H7 (cell line): ENCODE results near the gene TACSTD2. TPM values are rescaled to one million over a fixed set of nuclear protein-coding genes. Genes with fewer than 3 reads are reported as not detected.

Experiments used
- DNase-seq: peaks from one replicate; pipeline ENCODE4 v3.0.0; 2012
- H3K27me3 ChIP-seq: 2 replicates; pipeline ENCODE4 v1.6.0; 2011; ENCODE audit warnings: mild to moderate bottlenecking, low read length; ENCODE audit not compliant: control insufficient read depth, insufficient read depth
- H3K36me3 ChIP-seq: replicated peaks from 2 replicates; pipeline ENCODE4 v1.5.1; 2011; ENCODE audit warnings: low read length; ENCODE audit not compliant: control insufficient read depth, insufficient read depth
- H3K4me3 ChIP-seq: 2 replicates; pipeline ENCODE4 v1.5.1; 2011; ENCODE audit warnings: low read depth, mild to moderate bottlenecking, control low read depth, low read length, moderate library complexity; ENCODE audit not compliant: insufficient read depth
- total RNA-seq: library from RNA; depleted of rRNA; stranded (reverse); fragments of >200 nt; shearing (Covaris generic); gene quantifications from 2 replicates; pipeline ENCODE4 v1.2.3, GENCODE V29; 2014

The TACSTD2 gene
- total RNA-seq, 1 experiment from 2014 or later: 0.14 TPM

- H3K4me3 ChIP-seq: no peak overlapping the region
- no peaks in the 10 kb centered on the region for H3K36me3 ChIP-seq
- DNase-seq: no peak
- peaks cover 20% of the 10 kb centered on the region for H3K27me3 ChIP-seq
Observed at GRCh38 chr1:58581641-58582040, 4.6 kb upstream of the TACSTD2 start.

- no peak for DNase-seq
- H3K27me3 ChIP-seq: peaks cover 34% of the 10 kb centered on the region
- no peak overlapping the region for H3K4me3 ChIP-seq
- no peaks in the 10 kb centered on the region for H3K36me3 ChIP-seq
Observed at GRCh38 chr1:58580186-58580585, 3.1 kb upstream of the TACSTD2 start.

- Histone ChIP-seq H3K36me3 (no peaks in the 10 kb centered on the region), H3K27me3 (peaks cover 34% of the 10 kb centered on the region), H3K4me3 (peak overlapping the region; percentile 42)
- no peak for DNase-seq
Observed at GRCh38 chr1:58577654-58578030, 590 bp upstream of the TACSTD2 start.

GRCh38 chr1:58576325-58576726 is 726 bp downstream of the TACSTD2 start:
- peak; percentile 19 for DNase-seq
- Histone ChIP-seq H3K4me3 (no peak overlapping the region; the same call in 1 of the 2 replicates), H3K36me3 (no peaks in the 10 kb centered on the region), H3K27me3 (peaks cover 34% of the 10 kb centered on the region)

- Histone ChIP-seq H3K36me3 (no peaks in the 10 kb centered on the region), H3K27me3 (peaks cover 34% of the 10 kb centered on the region), H3K4me3 (no peak overlapping the region)
- no peak for DNase-seq
Observed at GRCh38 chr1:58575551-58576324, 1.3 kb downstream of the TACSTD2 start.

- Histone ChIP-seq H3K36me3 (no peaks in the 10 kb centered on the region), H3K4me3 (no peak overlapping the region), H3K27me3 (peaks cover 34% of the 10 kb centered on the region)
- DNase-seq: no peak
Observed at GRCh38 chr1:58574816-58575215, 2.2 kb downstream of the TACSTD2 start.

GRCh38 chr1:58573705-58574591 is 3.1 kb downstream of the TACSTD2 start:
- no peaks in the 10 kb centered on the region for H3K36me3 ChIP-seq
- peaks cover 32% of the 10 kb centered on the region for H3K27me3 ChIP-seq
- no peak for DNase-seq
- H3K4me3 ChIP-seq: no peak overlapping the region

GRCh38 chr1:58573138-58573537 is 3.9 kb downstream of the TACSTD2 start:
- Histone ChIP-seq H3K36me3 (no peaks in the 10 kb centered on the region), H3K4me3 (no peak overlapping the region), H3K27me3 (peaks cover 29% of the 10 kb centered on the region)
- DNase-seq: no peak

GRCh38 chr1:58572690-58573089 is 4.4 kb downstream of the TACSTD2 start:
- DNase-seq: no peak
- H3K4me3 ChIP-seq: no peak overlapping the region
- peaks cover 24% of the 10 kb centered on the region for H3K27me3 ChIP-seq
- H3K36me3 ChIP-seq: no peaks in the 10 kb centered on the region

GRCh38 chr1:58571616-58572015 is 5.4 kb downstream of the TACSTD2 start:
- no peak overlapping the region for H3K4me3 ChIP-seq
- no peaks in the 10 kb centered on the region for H3K36me3 ChIP-seq
- H3K27me3 ChIP-seq: peaks cover 14% of the 10 kb centered on the region
- DNase-seq: no peak

- Histone ChIP-seq H3K4me3 (no peak overlapping the region), H3K27me3 (peaks cover 6% of the 10 kb centered on the region; the same call in 1 of the 2 replicates), H3K36me3 (no peaks in the 10 kb centered on the region)
- no peak for DNase-seq
Observed at GRCh38 chr1:58570817-58571216, 6.2 kb downstream of the TACSTD2 start.

GRCh38 chr1:58570094-58570493 is 7.0 kb downstream of the TACSTD2 start:
- no peak for DNase-seq
- H3K27me3 ChIP-seq: no peaks in the 10 kb centered on the region; the same call in 1 of the 2 replicates
- H3K36me3 ChIP-seq: no peaks in the 10 kb centered on the region

GRCh38 chr1:58568911-58569310 is 8.1 kb downstream of the TACSTD2 start:
- DNase-seq: no peak
- H3K4me3 ChIP-seq: no peak overlapping the region
- no peaks in the 10 kb centered on the region for H3K36me3 ChIP-seq
- no peaks in the 10 kb centered on the region for H3K27me3 ChIP-seq

More at GRCh38 chr1:58570094-58570493, 7.0 kb downstream of the TACSTD2 start:
- H3K4me3 ChIP-seq: no peak overlapping the region

- Histone ChIP-seq H3K4me3 (no peak overlapping the region), H3K27me3 (no peaks in the 10 kb centered on the region), H3K36me3 (no peaks in the 10 kb centered on the region)
- no peak for DNase-seq
Observed at GRCh38 chr1:58568271-58568860, 8.7 kb downstream of the TACSTD2 start.
